AG20443 (cell line): Measurements from ENCODE around the gene DNAAF8.

ENCODE experiments used
- DNase-seq: peaks from one replicate; pipeline ENCODE4 v3.0.0; 2012; ENCODE audit warnings: low spot score, mixed read lengths

The DNAAF8 gene

GRCh38 chr16:4695473-4696171 is 38.7 kb upstream of the DNAAF8 start:
- no peak for DNase-seq

GRCh38 chr16:4696172-4696904 is 38.0 kb upstream of the DNAAF8 start:
- DNase-seq = no peak

- DNase-seq = no peak
Measured at GRCh38 chr16:4696905-4697847, 37.2 kb upstream of the DNAAF8 start.

GRCh38 chr16:4697848-4698291 is 36.5 kb upstream of the DNAAF8 start:
- no peak for DNase-seq

GRCh38 chr16:4698321-4699045 is 35.9 kb upstream of the DNAAF8 start:
- DNase-seq = no peak

GRCh38 chr16:4699046-4699556 is 35.2 kb upstream of the DNAAF8 start:
- no peak for DNase-seq

GRCh38 chr16:4700380-4700996 is 33.8 kb upstream of the DNAAF8 start:
- no peak for DNase-seq

GRCh38 chr16:4700997-4701743 is 33.2 kb upstream of the DNAAF8 start:
- DNase-seq = no peak

GRCh38 chr16:4701791-4702465 is 32.4 kb upstream of the DNAAF8 start:
- no peak for DNase-seq

- DNase-seq = no peak
Measured at GRCh38 chr16:4702466-4702808, 31.9 kb upstream of the DNAAF8 start.

- DNase-seq = no peak
Measured at GRCh38 chr16:4703906-4704305, 30.4 kb upstream of the DNAAF8 start.

- DNase-seq = no peak
Measured at GRCh38 chr16:4704491-4704890, 29.8 kb upstream of the DNAAF8 start.

GRCh38 chr16:4704913-4705312 is 29.4 kb upstream of the DNAAF8 start:
- no peak for DNase-seq

- no peak for DNase-seq
Measured at GRCh38 chr16:4706871-4707270, 27.5 kb upstream of the DNAAF8 start.

- DNase-seq = no peak
Measured at GRCh38 chr16:4709481-4709880, 24.9 kb upstream of the DNAAF8 start.

- DNase-seq = no peak
Measured at GRCh38 chr16:4713663-4714501, 20.5 kb upstream of the DNAAF8 start.

- DNase-seq = no peak
Measured at GRCh38 chr16:4714996-4715395, 19.3 kb upstream of the DNAAF8 start.

GRCh38 chr16:4718466-4718865 is 15.9 kb upstream of the DNAAF8 start:
- DNase-seq = no peak
